ENCODE data around the gene HSF2BP.
"Not testable (repeated sequence)": the region's sequence is repeated elsewhere in the genome, so short reads cannot be mapped to it uniquely, and the experiment has no call there.

The HSF2BP gene

GRCh38 chr21:43599728-43600127 lies 59.6 kb downstream of the HSF2BP start:
- Histone ChIP-seq H3K4me3 (ENCODE audit: low read depth, low read length) (no peak overlapping the region), H3K27ac (no peak overlapping the region), H3K36me3 (no peaks in the 10 kb centered on the region; the same call in 1 of the 2 replicates), H3K27me3 (ENCODE audit: insufficient read depth, low read depth, severe bottlenecking) (no peaks in the 10 kb centered on the region), H3K9me3 (ENCODE audit: severe bottlenecking) (no peaks in the 10 kb centered on the region)
- DNase-seq = no peak
- TF ChIP-seq CTCF (IDR thresholded peaks at IDR 0.05; ENCODE audit: low read depth, low read length) = no peak

GRCh38 chr21:43598416-43599120 lies 60.7 kb downstream of the HSF2BP start:
- no peak for TF ChIP-seq CTCF (IDR thresholded peaks at IDR 0.05; ENCODE audit: low read depth, low read length)
- Histone ChIP-seq H3K4me3 (ENCODE audit: low read depth, low read length) (no peak overlapping the region), H3K9me3 (ENCODE audit: severe bottlenecking) (no peaks in the 10 kb centered on the region), H3K27ac (no peak overlapping the region), H3K27me3 (ENCODE audit: insufficient read depth, low read depth, severe bottlenecking) (no peaks in the 10 kb centered on the region), H3K36me3 (no peaks in the 10 kb centered on the region; the same call in 1 of the 2 replicates)
- no peak for DNase-seq

- no peaks in the 10 kb centered on the region; the same call in 1 of the 2 replicates for H3K36me3 ChIP-seq
- no peak overlapping the region for H3K4me3 ChIP-seq (ENCODE audit: low read depth, low read length)
- no peaks in the 10 kb centered on the region for H3K9me3 ChIP-seq (ENCODE audit: severe bottlenecking)
- no peak for TF ChIP-seq CTCF (IDR thresholded peaks at IDR 0.05; ENCODE audit: low read depth, low read length)
- H3K27ac ChIP-seq = no peak overlapping the region
- no peak for DNase-seq
- no peaks in the 10 kb centered on the region for H3K27me3 ChIP-seq (ENCODE audit: insufficient read depth, low read depth, severe bottlenecking)
Observed at GRCh38 chr21:43597540-43598250, 61.6 kb downstream of the HSF2BP start.

- no peaks in the 10 kb centered on the region for H3K27me3 ChIP-seq (ENCODE audit: insufficient read depth, low read depth, severe bottlenecking)
- H3K4me3 ChIP-seq (ENCODE audit: low read depth, low read length) = no peak overlapping the region
- no peak for TF ChIP-seq CTCF (IDR thresholded peaks at IDR 0.05; ENCODE audit: low read depth, low read length)
- no peak for DNase-seq
- H3K9me3 ChIP-seq (ENCODE audit: severe bottlenecking) = no peaks in the 10 kb centered on the region
- no peak overlapping the region for H3K27ac ChIP-seq
- H3K36me3 ChIP-seq = no peaks in the 10 kb centered on the region; the same call in 1 of the 2 replicates
Observed at GRCh38 chr21:43597052-43597451, 62.2 kb downstream of the HSF2BP start.

- H3K36me3 ChIP-seq = no peaks in the 10 kb centered on the region; the same call in 1 of the 2 replicates
- H3K27me3 ChIP-seq (ENCODE audit: insufficient read depth, low read depth, severe bottlenecking) = no peaks in the 10 kb centered on the region
- no peak for DNase-seq
- no peaks in the 10 kb centered on the region for H3K9me3 ChIP-seq (ENCODE audit: severe bottlenecking)
- H3K4me3 ChIP-seq (ENCODE audit: low read depth, low read length) = no peak overlapping the region
- TF ChIP-seq CTCF (IDR thresholded peaks at IDR 0.05; ENCODE audit: low read depth, low read length) = no peak
- no peak overlapping the region for H3K27ac ChIP-seq
Observed at GRCh38 chr21:43596616-43597015, 62.7 kb downstream of the HSF2BP start.

- not testable (repeated sequence) for H3K9me3 ChIP-seq (ENCODE audit: severe bottlenecking); H3K4me3 ChIP-seq (ENCODE audit: low read depth, low read length); H3K27ac ChIP-seq; DNase-seq; H3K27me3 ChIP-seq (ENCODE audit: insufficient read depth, low read depth, severe bottlenecking); H3K36me3 ChIP-seq
Observed at GRCh38 chr21:43595769-43596168, 63.5 kb downstream of the HSF2BP start.

All from WERI-Rb-1 (cell line).